GM03348 (cell line): Measurements from ENCODE around the gene C2orf66.

Source experiments
- DNase-seq: peaks from one replicate; pipeline ENCODE4 v3.0.0; 2012; ENCODE audit warnings: low spot score

Gene C2orf66

GRCh38 chr2:196759378-196759706 is 49.8 kb downstream of the C2orf66 start:
- DNase-seq, result peak; percentile 18

- DNase-seq, result peak; percentile 50
These were observed 50.4 kb downstream of the C2orf66 start for GRCh38 chr2:196758474-196759377.
